ENCODE data around the gene CD300H. TPM values are rescaled to one million over a fixed set of nuclear protein-coding genes. Genes with fewer than 3 reads are reported as not detected.

Gene CD300H
- total RNA-seq, 2 donors from 2014 or later, result not detected

DNA sequence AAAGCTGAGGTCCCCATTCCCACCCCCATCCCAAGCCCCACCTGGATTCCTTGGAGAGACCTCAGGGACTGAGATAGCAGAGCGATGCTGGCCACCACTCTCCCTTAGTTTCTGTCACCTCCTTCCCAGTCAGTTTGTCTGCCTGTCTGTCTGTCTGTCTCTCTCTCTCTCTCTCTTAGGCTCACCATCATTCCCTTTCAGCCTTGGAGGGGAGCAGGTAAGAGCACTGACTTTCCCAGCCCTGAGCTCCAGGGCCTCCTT, 41.9 kb downstream of the CD300H start:
- Histone ChIP-seq H3K36me3 (no peaks in the 10 kb centered on the region), H3K27ac (no peak overlapping the region), H3K4me1 (ENCODE audit: control insufficient read depth in 1 of 2, low read depth in 2 of 2) (no peaks in the 10 kb centered on the region), H3K27me3 (replicated peaks; ENCODE audit: insufficient read depth) (no peaks in the 10 kb centered on the region), H3K9me3 (no peaks in the 10 kb centered on the region), H3K4me3 (no peak overlapping the region)
- TF ChIP-seq, protein P1, sequence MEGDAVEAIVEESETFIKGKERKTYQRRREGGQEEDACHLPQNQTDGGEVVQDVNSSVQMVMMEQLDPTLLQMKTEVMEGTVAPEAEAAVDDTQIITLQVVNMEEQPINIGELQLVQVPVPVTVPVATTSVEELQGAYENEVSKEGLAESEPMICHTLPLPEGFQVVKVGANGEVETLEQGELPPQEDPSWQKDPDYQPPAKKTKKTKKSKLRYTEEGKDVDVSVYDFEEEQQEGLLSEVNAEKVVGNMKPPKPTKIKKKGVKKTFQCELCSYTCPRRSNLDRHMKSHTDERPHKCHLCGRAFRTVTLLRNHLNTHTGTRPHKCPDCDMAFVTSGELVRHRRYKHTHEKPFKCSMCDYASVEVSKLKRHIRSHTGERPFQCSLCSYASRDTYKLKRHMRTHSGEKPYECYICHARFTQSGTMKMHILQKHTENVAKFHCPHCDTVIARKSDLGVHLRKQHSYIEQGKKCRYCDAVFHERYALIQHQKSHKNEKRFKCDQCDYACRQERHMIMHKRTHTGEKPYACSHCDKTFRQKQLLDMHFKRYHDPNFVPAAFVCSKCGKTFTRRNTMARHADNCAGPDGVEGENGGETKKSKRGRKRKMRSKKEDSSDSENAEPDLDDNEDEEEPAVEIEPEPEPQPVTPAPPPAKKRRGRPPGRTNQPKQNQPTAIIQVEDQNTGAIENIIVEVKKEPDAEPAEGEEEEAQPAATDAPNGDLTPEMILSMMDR (IDR thresholded peaks at IDR 0.05), result no peak
- no peak for ATAC-seq (ENCODE audit: insufficient number of reproducible peaks, low FRiP score, low read depth)
- DNase-seq (ENCODE audit: low spot score), result no peak

DNA sequence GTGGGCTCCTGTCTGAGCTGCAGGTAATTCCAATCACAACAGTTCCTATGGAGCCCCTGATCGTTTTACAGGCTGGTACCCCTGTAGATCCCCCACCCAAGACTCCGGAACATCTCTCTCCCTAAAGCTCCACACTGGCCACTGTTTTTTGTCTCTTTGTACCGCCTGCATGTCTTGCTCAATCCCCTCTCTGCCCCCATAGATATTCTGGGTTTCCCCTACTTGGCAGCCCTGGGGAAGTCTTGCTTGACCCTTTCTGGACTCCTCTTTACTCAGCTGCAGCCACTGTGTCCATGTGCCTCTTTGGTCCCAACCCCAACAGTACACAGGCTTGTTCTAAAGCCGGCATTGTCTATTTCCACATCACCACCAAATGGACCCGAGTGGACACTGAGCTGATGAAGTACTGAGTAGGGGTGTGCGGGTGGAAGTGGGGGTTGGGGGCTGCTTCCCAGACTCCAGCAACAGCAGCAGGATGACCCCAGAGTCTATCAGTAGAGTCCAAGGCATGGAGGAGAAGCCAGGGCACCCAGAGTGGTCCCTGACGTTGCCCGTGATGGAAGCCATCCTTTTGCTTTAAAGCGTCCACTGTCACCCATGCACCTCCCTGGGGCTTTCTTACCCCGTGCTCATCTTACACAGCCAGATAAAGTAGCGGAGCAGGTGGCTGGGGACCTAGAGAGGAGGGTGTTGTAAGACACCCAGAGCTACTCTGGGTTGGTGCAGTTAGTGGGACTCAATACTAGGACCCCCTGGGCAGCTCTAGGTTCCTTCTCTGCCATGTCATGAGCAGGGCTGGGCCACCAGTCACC, 42.5 kb downstream of the CD300H start:
- Histone ChIP-seq H3K4me3 (no peak overlapping the region), H3K36me3 (no peaks in the 10 kb centered on the region), H3K27me3 (replicated peaks; ENCODE audit: insufficient read depth) (no peaks in the 10 kb centered on the region), H3K4me1 (ENCODE audit: control insufficient read depth in 1 of 2, low read depth in 2 of 2) (no peaks in the 10 kb centered on the region), H3K9me3 (no peaks in the 10 kb centered on the region), H3K27ac (no peak overlapping the region)
- TF ChIP-seq, protein P1 (IDR thresholded peaks at IDR 0.05), result no peak
- no peak for DNase-seq (ENCODE audit: low spot score)
- no peak for ATAC-seq (ENCODE audit: insufficient number of reproducible peaks, low FRiP score, low read depth)

DNA sequence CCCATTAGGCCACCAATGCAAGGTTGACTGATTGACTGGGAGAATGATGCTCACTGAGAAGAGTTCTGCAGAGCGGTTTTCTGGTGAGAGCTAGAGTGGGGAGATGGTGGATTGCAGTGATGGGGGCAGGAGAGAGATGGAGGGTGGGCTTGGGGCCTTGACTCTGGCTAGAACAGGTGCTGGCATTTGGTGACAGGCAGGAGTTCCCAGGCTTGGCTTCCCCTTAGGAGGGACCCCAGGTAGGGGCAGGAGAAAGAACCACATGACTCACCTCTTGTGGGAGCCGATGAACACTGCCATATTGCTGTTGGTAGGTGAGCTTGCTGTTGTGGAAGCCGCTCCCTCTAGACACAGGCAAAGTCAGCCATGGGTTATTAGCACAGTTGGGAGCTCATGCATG, 44.0 kb downstream of the CD300H start:
- Histone ChIP-seq H3K27me3 (replicated peaks; ENCODE audit: insufficient read depth) (no peaks in the 10 kb centered on the region), H3K36me3 (no peaks in the 10 kb centered on the region), H3K27ac (no peak overlapping the region), H3K4me3 (no peak overlapping the region), H3K4me1 (ENCODE audit: control insufficient read depth in 1 of 2, low read depth in 2 of 2) (no peaks in the 10 kb centered on the region), H3K9me3 (no peaks in the 10 kb centered on the region)
- TF ChIP-seq, protein P1 (IDR thresholded peaks at IDR 0.05), result no peak
- DNase-seq (ENCODE audit: low spot score) (no peak), ATAC-seq (ENCODE audit: insufficient number of reproducible peaks, low FRiP score, low read depth) (no peak)

DNA sequence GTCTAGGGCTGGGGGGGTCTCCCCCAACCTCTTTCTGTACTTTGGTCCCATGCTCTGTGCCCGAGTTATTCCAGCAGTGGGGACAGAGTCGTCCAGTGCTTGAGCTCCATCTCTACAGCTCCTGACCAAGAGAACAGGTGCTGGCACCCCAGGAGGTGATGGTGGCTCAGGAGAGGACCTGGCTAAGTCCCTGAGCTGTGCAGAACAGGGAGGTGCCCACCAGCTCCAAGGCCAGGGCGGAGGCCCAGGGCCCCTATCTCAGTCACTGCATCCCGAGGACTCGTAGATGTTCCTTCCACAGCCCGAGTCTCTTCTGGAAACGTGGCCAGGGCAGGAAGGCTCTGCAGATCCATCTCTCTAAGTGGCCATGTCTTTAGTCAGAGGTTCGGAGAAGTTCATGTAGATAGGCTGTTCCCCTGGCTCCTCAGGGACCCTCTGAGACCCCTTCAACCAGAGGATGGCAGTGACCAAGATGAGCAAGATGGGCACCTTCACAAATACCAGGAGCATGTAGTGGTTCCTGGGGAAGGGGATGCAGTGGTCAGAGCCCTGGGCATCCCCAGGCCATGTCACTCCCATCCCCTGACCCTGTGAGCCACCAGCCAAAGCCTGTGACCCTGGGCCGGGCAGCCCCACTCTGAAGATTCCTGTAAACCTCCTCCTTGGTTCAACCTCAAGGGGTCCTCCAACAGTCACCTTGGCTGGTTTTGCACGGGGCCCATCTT, 44.8 kb downstream of the CD300H start:
- no peaks in the 10 kb centered on the region for H3K27me3 ChIP-seq (replicated peaks; ENCODE audit: insufficient read depth)
- no peak overlapping the region for H3K27ac ChIP-seq
- no peaks in the 10 kb centered on the region for H3K9me3 ChIP-seq
- H3K36me3 ChIP-seq, result no peaks in the 10 kb centered on the region
- TF ChIP-seq, protein P1 (IDR thresholded peaks at IDR 0.05), result no peak
- ATAC-seq (ENCODE audit: insufficient number of reproducible peaks, low FRiP score, low read depth), result no peak
- no peak for DNase-seq (ENCODE audit: low spot score)
- no peaks in the 10 kb centered on the region for H3K4me1 ChIP-seq (ENCODE audit: control insufficient read depth in 1 of 2, low read depth in 2 of 2)
- no peak overlapping the region for H3K4me3 ChIP-seq

DNA sequence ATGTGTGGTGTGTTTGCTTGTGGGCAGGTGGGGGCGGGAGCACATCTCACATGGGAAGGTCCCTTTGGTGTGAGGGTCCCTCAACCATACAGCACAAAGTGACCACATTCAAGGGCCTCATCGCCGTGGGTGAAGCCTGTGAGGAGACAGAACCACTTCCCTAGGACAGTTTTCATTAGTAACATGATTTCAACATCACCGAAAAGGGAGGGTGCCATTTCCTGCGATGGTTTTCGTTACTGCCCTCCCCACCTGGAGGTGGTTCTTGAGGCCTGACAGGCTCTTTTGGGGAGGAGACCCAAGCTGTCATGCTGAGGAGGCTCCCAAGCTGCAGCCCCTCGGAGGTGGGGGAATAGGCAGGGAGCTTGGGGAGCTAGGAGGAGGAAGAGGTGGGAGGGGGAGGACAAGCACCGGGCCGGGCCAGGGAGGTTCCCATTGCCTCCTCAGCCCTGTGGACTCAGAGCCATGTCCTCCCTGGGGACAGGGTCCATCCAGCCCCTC, 45.6 kb downstream of the CD300H start:
- H3K27ac ChIP-seq, result peak overlapping the region in 1 of 2 donors; percentile 67
- H3K4me1 ChIP-seq (ENCODE audit: control insufficient read depth in 1 of 2, low read depth in 2 of 2), result no peaks in the 10 kb centered on the region
- TF ChIP-seq, protein P1 (IDR thresholded peaks at IDR 0.05), result no peak
- no peak overlapping the region for H3K4me3 ChIP-seq
- no peaks in the 10 kb centered on the region for H3K36me3 ChIP-seq
- H3K9me3 ChIP-seq, result no peaks in the 10 kb centered on the region
- H3K27me3 ChIP-seq (replicated peaks; ENCODE audit: insufficient read depth), result no peaks in the 10 kb centered on the region
- DNase-seq (ENCODE audit: low spot score) (no peak), ATAC-seq (ENCODE audit: insufficient number of reproducible peaks, low FRiP score, low read depth) (no peak)
